Spinal cord (tissue), 10 donors: ENCODE results near the gene C16orf96. TPM values are rescaled to one million over a fixed set of nuclear protein-coding genes. Genes with fewer than 3 reads are reported as not detected.

Experiments
- DNase-seq, 6 donors: peaks; one replicate each; pipeline versions ENCODE4 v3.0.0 to v3.0.0-alpha.2; 2013 to 2015; ENCODE audit warnings: low spot score in 6 of 6, low read depth in 4 of 6
- H3K27ac ChIP-seq: one replicate; pipeline ENCODE4 v1.5.1; 2013; ENCODE audit warnings: low read depth, low read length, control low read depth
- H3K27me3 ChIP-seq: one replicate; pipeline ENCODE4 v1.6.1; 2013; ENCODE audit warnings: low read length; ENCODE audit not compliant: control insufficient read depth, insufficient read depth
- H3K36me3 ChIP-seq: one replicate; pipeline ENCODE4 v1.6.1; 2013; ENCODE audit warnings: low read length; ENCODE audit not compliant: control insufficient read depth, insufficient read depth
- H3K4me1 ChIP-seq: one replicate; pipeline ENCODE4 v1.6.1; 2013; ENCODE audit warnings: low read length; ENCODE audit not compliant: control insufficient read depth, insufficient read depth
- H3K4me3 ChIP-seq: one replicate; pipeline ENCODE4 v1.5.1; 2013; ENCODE audit warnings: low read depth, low read length, control low read depth
- H3K9me3 ChIP-seq: one replicate; pipeline ENCODE4 v1.6.1; 2013; ENCODE audit warnings: low read length; ENCODE audit not compliant: control insufficient read depth, insufficient read depth
- WGBS: methylation state at CpG from one replicate; pipeline ENCODE4 v1.1.5; 2013; ENCODE audit warnings: missing lambda C conversion rate; ENCODE audit not compliant: insufficient coverage; 5-methylcytosine and 5-hydroxymethylcytosine counted together
- long read RNA-seq, 4 donors: transcript quantifications; one replicate each; lab custom pipeline, GENCODE V29; 2026
- polyA plus RNA-seq, 2 donors: library from polyadenylated mRNA; unstranded; fragments of 120-200 nt; gene quantifications; one replicate each; pipeline ENCODE4 v1.2.1, GENCODE V29; 2013; ENCODE audit not compliant: insufficient read length in 2 of 2
- total RNA-seq, 2 donors: library from RNA; depleted of rRNA in 1 of 2; stranded (reverse); fragments of 120-200 nt in 1 of 2; fragments of >200 nt in 1 of 2; gene quantifications; one replicate each; pipeline versions ENCODE4 v1.2.3 to v1.2.4, GENCODE V29; 2013 to 2014
- donor health status: healthy.

C16orf96 gene
- total RNA-seq = under 1 TPM; 0.50 TPM
- under 1 TPM; 0.71 to 0.74 TPM for polyA plus RNA-seq
- long read RNA-seq, donor 1 = 0 reads
- long read RNA-seq, donor 2 = 0 reads
- long read RNA-seq, donor 3 = 0 reads
- long read RNA-seq, donor 4 = 0 reads

- peaks cover 3% of the 10 kb centered on the region for H3K4me1 ChIP-seq
- H3K27ac ChIP-seq = no peak within 1 kb of the TSS
- H3K4me3 ChIP-seq = no peak within 1 kb of the TSS
- DNase-seq = no peak
- H3K9me3 ChIP-seq = no peaks in the 10 kb centered on the region
- no peaks in the 10 kb centered on the region for H3K36me3 ChIP-seq
- WGBS = 83% methylated on average over 4 of the region's 4 CpGs
- H3K27me3 ChIP-seq = no peaks in the 10 kb centered on the region
Observed at GRCh38 chr16:4556112-4556511, at the start of gene C16orf96. TSS of gene C16orf96 (plus strand) at chr16:4556340. CDS start at chr16:4556490, 150 bp downstream.

GRCh38 chr16:4506450-4506849, 49.7 kb upstream of the C16orf96 start:
- WGBS = 0% methylated on average over 3 of the region's 3 CpGs
- Histone ChIP-seq H3K4me3 (no peak overlapping the region), H3K27ac (no peak overlapping the region)

GRCh38 chr16:4507588-4508345, 48.4 kb upstream of the C16orf96 start:
- Histone ChIP-seq H3K36me3 (peaks cover 66% of the 10 kb centered on the region), H3K27ac (no peak overlapping the region), H3K27me3 (no peaks in the 10 kb centered on the region), H3K4me1 (peaks cover 15% of the 10 kb centered on the region), H3K4me3 (no peak overlapping the region), H3K9me3 (no peaks in the 10 kb centered on the region)
- 95% methylated on average over 12 of the region's 17 CpGs for WGBS
- no peak for DNase-seq

More at GRCh38 chr16:4506450-4506849, 49.7 kb upstream of the C16orf96 start:
- H3K9me3 ChIP-seq = no peaks in the 10 kb centered on the region
- no peaks in the 10 kb centered on the region for H3K27me3 ChIP-seq
- peaks cover 20% of the 10 kb centered on the region for H3K4me1 ChIP-seq
- peak; percentile 46 to 92 (median 65) for DNase-seq
- peaks cover 53% of the 10 kb centered on the region for H3K36me3 ChIP-seq

- peaks cover 77% of the 10 kb centered on the region for H3K36me3 ChIP-seq
Observed at GRCh38 chr16:4508806-4509205, 47.3 kb upstream of the C16orf96 start.

GRCh38 chr16:4509420-4509819, 46.7 kb upstream of the C16orf96 start:
- H3K9me3 ChIP-seq = no peaks in the 10 kb centered on the region
- no peak overlapping the region for H3K4me3 ChIP-seq
- peaks cover 83% of the 10 kb centered on the region for H3K36me3 ChIP-seq
- no peak for DNase-seq
- WGBS = 92% methylated on average over 8 of the region's 8 CpGs
- H3K27ac ChIP-seq = no peak overlapping the region
- H3K27me3 ChIP-seq = no peaks in the 10 kb centered on the region
- H3K4me1 ChIP-seq = peaks cover 21% of the 10 kb centered on the region

More at GRCh38 chr16:4508806-4509205, 47.3 kb upstream of the C16orf96 start:
- no peaks in the 10 kb centered on the region for H3K27me3 ChIP-seq
- H3K9me3 ChIP-seq = no peaks in the 10 kb centered on the region
- H3K27ac ChIP-seq = no peak overlapping the region
- peaks cover 18% of the 10 kb centered on the region for H3K4me1 ChIP-seq
- H3K4me3 ChIP-seq = no peak overlapping the region
- 100% methylated on average over 1 of the region's 3 CpGs for WGBS
- DNase-seq = no peak

GRCh38 chr16:4510131-4510530, 46.0 kb upstream of the C16orf96 start:
- DNase-seq = no peak
- no peak overlapping the region for H3K27ac ChIP-seq

GRCh38 chr16:4510747-4511426, 45.3 kb upstream of the C16orf96 start:
- WGBS = 83% methylated on average over 13 of the region's 14 CpGs
- no peak overlapping the region for H3K4me3 ChIP-seq
- H3K9me3 ChIP-seq = no peaks in the 10 kb centered on the region
- no peaks in the 10 kb centered on the region for H3K27me3 ChIP-seq
- DNase-seq = no peak
- H3K27ac ChIP-seq = no peak overlapping the region
- peaks cover 81% of the 10 kb centered on the region for H3K36me3 ChIP-seq
- peaks cover 25% of the 10 kb centered on the region for H3K4me1 ChIP-seq

More at GRCh38 chr16:4510131-4510530, 46.0 kb upstream of the C16orf96 start:
- no peaks in the 10 kb centered on the region for H3K27me3 ChIP-seq
- H3K4me1 ChIP-seq = peaks cover 25% of the 10 kb centered on the region
- peaks cover 87% of the 10 kb centered on the region for H3K36me3 ChIP-seq
- no peak overlapping the region for H3K4me3 ChIP-seq
- 95% methylated on average over 3 of the region's 5 CpGs for WGBS
- no peaks in the 10 kb centered on the region for H3K9me3 ChIP-seq

GRCh38 chr16:4511441-4512082, 44.6 kb upstream of the C16orf96 start:
- Histone ChIP-seq H3K27ac (no peak overlapping the region), H3K9me3 (no peaks in the 10 kb centered on the region), H3K4me1 (peaks cover 25% of the 10 kb centered on the region), H3K36me3 (peaks cover 80% of the 10 kb centered on the region), H3K27me3 (no peaks in the 10 kb centered on the region), H3K4me3 (no peak overlapping the region)
- WGBS = 55% methylated on average over 8 of the region's 9 CpGs
- peak in 2 of 6 donors; percentile 41 to 61 for DNase-seq

- no peak for DNase-seq
- 96% methylated on average over 9 of the region's 10 CpGs for WGBS
- Histone ChIP-seq H3K4me1 (peaks cover 29% of the 10 kb centered on the region), H3K9me3 (no peaks in the 10 kb centered on the region), H3K27ac (no peak overlapping the region), H3K27me3 (no peaks in the 10 kb centered on the region), H3K4me3 (no peak overlapping the region), H3K36me3 (peaks cover 71% of the 10 kb centered on the region)
Observed at GRCh38 chr16:4512473-4512872, 43.7 kb upstream of the C16orf96 start.
